Stimulated activated CD8-positive, alpha-beta memory T cell treated with anti-CD3 and anti-CD28 coated beads, Interleukin-12 subunit alpha, Interleukin-12 subunit beta, amount 100 ng/mL, for 24 hours (primary cell): ENCODE results near the gene FOXP2.
"Not testable (repeated sequence)": the region's sequence is repeated elsewhere in the genome, so short reads cannot be mapped to it uniquely, and the experiment has no call there.

Experiments used
- DNase-seq: peaks from one replicate; pipeline ENCODE4 v3.0.0-alpha.2; 2020; ENCODE audit errors: extremely low read depth

Gene FOXP2

DNA sequence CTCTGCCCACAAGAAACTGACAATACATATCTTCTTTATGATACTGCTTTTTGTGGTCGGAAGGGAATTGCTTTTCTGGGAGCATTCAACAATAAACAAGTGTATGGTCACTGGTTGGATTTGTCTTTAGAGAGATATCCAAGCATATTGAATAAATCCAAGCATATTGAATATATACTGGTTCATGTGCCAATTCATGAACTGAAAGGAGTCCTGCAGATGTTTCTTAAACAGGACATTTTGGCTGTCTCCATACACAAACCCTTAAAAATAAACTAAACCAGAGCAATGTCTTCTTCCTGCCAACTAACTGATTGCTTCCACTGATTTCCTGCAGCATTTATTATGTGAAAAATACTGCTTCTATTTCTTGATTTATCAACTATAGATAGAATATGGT is 173.9 kb downstream of the FOXP2 start:
- no peak for DNase-seq

GRCh38 chr7:114589436-114589835 is 174.8 kb downstream of the FOXP2 start:
- DNase-seq, result no peak

DNA sequence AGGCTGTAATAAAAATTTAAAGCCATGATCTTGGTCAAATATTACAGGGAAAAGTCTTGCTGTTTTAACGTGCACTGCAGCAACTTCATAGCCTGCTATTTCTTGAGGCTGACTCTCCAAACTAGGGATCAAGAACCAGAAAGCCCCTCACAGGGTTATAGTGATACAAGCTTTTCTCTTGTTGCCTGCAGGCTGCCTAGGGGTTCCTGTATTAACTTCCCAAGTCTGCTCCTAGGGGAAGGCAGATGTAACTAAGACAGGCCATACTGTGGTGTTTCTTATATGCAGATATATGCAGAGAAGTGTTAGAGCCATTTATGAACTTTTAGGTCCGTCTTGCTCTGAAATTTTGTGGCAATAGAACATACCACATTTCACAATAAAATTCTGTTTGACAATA is 175.7 kb downstream of the FOXP2 start:
- no peak for DNase-seq

DNA sequence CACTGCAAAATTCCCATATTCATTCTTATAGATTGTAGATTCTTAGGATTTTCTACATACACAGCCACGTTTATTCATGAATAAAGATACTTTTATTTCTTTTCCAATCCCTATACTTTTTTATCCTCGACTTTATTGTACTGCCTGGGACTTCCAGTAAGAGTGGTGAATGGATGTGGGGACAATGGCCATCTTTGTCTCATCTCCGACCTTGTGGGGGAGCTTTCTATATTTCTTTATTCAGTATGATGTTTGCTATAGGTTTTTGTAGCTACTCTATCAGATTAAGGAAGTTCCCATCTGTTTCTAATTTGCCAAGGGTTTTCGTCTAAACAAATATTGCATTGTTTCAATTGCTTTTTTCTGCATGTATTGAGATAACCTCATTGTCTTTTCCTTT is 184.3 kb downstream of the FOXP2 start:
- no peak for DNase-seq

- DNase-seq, result no peak
These were observed 191.5 kb downstream of the FOXP2 start for GRCh38 chr7:114606100-114606499.

GRCh38 chr7:114608822-114609221 is 194.2 kb downstream of the FOXP2 start:
- DNase-seq, result not testable (repeated sequence)

DNA sequence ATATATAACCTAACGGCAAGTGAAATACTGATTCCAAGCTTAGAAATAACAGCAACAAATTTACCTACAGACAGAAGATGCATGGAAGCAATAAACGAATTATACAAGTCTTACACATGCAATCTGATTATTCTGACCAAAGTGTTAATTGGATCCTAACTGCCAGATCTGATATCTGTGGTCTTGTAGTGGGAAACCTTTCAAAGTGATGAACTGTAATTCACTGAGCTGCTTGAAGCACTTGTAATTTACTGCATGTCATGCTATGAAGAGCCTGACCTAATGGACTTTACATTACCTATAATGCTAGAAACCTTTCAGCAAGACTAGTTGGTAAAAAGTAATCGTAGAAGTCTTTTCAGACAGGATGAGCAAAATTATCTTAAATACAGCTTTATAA is 205.6 kb downstream of the FOXP2 start:
- DNase-seq, result no peak

DNA sequence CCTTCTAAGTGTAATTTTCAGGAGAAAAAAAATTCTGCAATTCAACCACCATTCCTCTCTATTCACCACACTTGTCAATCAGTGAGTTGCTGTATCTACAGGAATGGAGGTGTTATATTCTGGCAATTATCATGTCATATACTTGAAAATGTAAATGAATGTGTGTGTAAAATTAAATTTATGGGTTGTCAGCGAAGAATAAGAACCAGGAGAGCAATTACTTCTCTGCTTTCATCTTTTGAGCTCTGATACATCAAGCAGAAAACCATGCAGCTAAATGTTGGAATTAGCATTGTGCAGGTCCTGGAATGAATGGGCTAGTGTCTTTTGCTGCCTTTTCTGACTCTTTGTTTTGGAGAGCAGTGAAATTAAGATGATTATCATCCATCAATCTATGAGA is 207.6 kb downstream of the FOXP2 start:
- no peak for DNase-seq

GRCh38 chr7:114623146-114623545 is 208.5 kb downstream of the FOXP2 start:
- DNase-seq, result no peak

DNA sequence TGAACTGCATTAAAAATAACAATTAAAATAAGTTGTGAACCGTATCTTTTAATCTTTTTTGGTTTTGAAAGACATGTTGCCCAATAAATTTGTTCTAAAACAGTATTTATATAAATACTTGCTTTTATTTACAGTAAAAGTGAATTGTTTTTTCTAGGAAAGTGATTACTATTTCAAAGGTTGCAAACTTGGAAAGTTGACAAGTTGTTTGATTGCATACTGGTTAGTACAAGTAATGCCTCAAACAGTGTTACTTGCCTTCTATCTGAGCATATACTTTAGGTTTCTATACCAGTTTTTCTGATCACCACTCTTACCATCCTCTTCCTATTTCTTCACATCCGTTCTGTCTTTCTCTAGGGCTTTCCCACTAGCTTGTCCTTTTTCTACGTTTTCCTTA is 212.6 kb downstream of the FOXP2 start:
- DNase-seq, result no peak

- no peak for DNase-seq
These were observed 213.7 kb downstream of the FOXP2 start for GRCh38 chr7:114628362-114628761.

DNA sequence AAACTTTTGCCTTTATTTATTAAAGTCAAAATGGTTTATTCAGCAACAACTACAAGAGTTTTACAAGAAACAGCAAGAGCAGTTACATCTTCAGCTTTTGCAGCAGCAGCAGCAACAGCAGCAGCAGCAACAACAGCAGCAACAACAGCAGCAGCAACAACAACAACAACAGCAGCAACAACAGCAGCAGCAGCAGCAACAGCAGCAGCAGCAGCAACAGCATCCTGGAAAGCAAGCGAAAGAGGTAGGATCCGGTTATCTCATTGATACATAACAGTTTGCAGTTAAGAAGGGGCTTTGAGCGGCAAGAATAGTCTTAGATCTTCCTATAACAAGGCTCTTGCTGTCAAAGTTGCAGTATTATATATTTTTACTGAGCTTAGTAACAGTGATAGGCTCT is 215.1 kb downstream of the FOXP2 start:
- no peak for DNase-seq

- DNase-seq, result no peak
These were observed 215.8 kb downstream of the FOXP2 start for GRCh38 chr7:114630201-114630990.

DNA sequence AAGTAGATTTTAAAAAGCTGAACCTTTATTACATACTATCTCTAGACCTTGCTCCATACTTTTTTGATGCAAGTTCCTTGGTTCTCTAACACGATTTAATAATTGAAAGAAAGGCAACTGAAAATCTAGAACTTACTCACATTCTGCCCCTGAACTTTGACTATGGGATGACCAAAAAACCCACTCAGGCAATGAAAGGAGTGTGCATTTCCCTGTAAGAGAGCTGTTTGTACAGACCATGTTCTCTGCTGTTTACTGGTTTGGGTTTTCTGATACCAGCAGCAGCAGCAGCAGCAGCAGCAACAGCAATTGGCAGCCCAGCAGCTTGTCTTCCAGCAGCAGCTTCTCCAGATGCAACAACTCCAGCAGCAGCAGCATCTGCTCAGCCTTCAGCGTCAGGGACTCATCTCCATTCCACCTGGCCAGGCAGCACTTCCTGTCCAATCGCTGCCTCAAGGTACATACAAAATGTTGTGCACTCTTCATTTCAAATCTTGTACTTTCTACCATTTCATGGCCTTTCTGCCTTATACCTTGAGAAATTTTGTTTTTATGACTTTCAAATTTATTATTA is 216.7 kb downstream of the FOXP2 start:
- no peak for DNase-seq

GRCh38 chr7:114639451-114639850 is 224.8 kb downstream of the FOXP2 start:
- no peak for DNase-seq

GRCh38 chr7:114644455-114644854 is 229.8 kb downstream of the FOXP2 start:
- DNase-seq, result no peak

DNA sequence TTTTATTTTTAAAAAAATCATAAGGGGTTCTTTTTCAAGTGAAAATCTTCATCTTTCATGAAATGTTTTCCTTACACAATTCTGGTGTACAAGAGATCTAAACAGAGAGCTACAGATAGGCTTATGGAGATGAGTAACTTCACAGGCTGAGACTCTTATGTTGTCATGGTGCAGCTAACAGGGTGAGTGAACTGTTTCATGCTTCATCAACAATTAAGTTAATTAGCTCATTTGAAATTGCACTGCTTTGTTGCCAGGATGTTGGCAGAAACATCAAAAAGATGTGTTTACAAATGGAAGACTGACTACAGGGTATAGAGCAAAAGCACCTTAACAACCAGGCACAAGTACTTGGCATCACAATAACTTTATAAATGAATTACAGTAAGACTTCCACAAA is 230.8 kb downstream of the FOXP2 start:
- no peak for DNase-seq

DNA sequence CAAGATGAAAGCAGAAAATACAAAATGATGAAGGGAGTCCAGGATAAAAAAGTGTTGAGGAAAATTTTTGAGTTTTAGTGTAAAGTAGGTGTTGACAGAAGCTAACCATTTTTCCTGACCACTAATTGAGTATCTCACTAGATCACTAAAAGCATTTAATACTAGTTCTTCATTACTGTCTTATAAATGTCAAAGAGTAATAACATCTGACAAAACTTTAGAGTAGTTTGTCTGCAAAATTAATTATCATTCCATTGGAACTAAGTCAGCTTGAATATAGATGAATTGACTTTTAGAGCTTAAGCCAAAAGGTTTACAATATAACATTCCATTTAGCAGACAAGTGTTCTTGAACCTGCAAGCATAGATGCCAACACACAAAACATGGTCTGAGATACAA is 232.9 kb downstream of the FOXP2 start:
- no peak for DNase-seq

DNA sequence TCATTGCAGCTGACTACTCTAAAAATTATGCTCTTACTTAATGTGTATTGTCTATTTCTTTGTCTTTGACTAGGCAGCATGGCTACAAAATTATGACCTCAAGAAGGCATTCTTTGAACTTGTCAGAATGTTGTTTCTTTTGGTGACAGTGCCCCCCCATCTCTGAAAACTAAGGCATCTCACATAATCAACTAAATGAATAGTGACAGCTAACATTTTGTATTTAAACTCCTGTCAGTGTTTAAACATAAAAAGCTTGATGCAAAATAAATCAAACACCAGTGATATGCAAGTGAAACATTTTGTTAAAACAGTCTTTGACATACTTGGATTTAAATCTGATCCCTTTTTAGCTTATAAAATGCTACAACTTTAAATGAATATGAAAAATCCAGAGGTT is 233.5 kb downstream of the FOXP2 start:
- DNase-seq, result no peak

DNA sequence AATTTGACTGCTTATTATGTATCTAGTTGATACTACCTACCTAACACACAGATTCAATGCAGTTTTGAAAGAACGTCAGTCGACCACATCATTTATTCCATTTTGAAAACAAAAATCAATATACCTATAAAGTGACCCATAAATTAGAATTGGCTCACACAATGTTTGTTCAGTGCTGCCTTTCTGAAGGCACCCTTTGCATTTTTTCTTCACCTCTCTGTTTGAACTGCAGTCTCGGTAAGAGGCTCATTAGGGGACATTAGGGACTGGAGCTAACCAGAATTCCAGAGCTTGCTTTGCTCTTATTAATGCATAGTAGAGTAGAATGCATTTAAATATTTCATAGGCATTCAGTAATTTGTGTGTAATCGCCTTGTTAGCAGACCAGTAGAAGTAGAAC is 234.1 kb downstream of the FOXP2 start:
- no peak for DNase-seq

DNA sequence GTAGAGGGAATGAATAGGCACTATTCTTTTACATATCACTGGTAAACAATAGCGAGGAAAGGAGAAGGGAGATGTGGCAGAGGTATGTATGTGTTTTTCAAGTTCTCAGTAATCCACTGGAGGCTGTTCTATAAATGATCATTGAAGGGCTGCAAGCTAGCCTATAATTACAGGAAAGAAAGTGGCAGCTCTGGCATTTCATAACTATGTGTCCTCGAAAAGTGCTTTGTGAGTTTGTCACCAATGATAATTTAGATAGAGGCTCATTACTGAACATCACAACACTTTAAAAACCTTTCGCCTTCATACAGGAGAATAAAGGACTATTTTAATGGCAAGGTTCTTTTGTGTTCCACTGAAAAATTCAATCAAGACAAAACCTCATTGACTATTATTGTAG is 235.1 kb downstream of the FOXP2 start:
- no peak for DNase-seq

- DNase-seq, result no peak
These were observed 235.9 kb downstream of the FOXP2 start for GRCh38 chr7:114650491-114650890.

DNA sequence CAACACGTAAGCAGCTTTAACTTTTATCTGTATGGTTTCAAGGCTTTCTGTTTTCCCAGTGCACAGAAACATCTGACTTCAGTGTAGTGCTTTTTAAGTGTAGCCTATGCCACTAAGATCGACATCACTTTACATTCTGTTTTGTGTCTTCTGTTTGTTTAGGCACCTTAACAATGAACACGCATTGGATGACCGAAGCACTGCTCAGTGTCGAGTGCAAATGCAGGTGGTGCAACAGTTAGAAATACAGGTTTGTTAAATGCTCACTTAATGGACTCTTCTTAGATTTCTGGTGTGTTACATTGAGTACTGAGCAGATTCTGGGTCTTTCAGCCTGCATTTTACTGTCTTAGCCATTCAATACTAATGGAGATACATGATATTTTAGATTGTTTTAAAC is 237.4 kb downstream of the FOXP2 start:
- no peak for DNase-seq
